Measurements from ENCODE around the gene CAMK2G.

Gene CAMK2G

GRCh38 chr10:73865107-73865458, 9.3 kb downstream of the CAMK2G start:
- TF ChIP-seq, protein P1, sequence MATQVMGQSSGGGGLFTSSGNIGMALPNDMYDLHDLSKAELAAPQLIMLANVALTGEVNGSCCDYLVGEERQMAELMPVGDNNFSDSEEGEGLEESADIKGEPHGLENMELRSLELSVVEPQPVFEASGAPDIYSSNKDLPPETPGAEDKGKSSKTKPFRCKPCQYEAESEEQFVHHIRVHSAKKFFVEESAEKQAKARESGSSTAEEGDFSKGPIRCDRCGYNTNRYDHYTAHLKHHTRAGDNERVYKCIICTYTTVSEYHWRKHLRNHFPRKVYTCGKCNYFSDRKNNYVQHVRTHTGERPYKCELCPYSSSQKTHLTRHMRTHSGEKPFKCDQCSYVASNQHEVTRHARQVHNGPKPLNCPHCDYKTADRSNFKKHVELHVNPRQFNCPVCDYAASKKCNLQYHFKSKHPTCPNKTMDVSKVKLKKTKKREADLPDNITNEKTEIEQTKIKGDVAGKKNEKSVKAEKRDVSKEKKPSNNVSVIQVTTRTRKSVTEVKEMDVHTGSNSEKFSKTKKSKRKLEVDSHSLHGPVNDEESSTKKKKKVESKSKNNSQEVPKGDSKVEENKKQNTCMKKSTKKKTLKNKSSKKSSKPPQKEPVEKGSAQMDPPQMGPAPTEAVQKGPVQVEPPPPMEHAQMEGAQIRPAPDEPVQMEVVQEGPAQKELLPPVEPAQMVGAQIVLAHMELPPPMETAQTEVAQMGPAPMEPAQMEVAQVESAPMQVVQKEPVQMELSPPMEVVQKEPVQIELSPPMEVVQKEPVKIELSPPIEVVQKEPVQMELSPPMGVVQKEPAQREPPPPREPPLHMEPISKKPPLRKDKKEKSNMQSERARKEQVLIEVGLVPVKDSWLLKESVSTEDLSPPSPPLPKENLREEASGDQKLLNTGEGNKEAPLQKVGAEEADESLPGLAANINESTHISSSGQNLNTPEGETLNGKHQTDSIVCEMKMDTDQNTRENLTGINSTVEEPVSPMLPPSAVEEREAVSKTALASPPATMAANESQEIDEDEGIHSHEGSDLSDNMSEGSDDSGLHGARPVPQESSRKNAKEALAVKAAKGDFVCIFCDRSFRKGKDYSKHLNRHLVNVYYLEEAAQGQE (IDR thresholded peaks at IDR 0.05; ENCODE audit: low read depth), result no peak
- TF ChIP-seq NFIC (IDR thresholded peaks at IDR 0.05), result no peak
- no peak for TF ChIP-seq EGR1 (IDR thresholded peaks at IDR 0.05)
- no peak for TF ChIP-seq FOXM1 (IDR thresholded peaks at IDR 0.05; ENCODE audit: borderline replicate concordance, low read depth)
- no peak for TF ChIP-seq USF1 (IDR thresholded peaks at IDR 0.05)
- TF ChIP-seq YY1 (IDR thresholded peaks at IDR 0.05; ENCODE audit: low read depth), result no peak
- no peak for TF ChIP-seq TEAD4 (IDR thresholded peaks at IDR 0.05)
- TF ChIP-seq ZBTB7A (IDR thresholded peaks at IDR 0.05; ENCODE audit: low read depth), result no peak
- TF ChIP-seq CEBPB (IDR thresholded peaks at IDR 0.05), result no peak
- TF ChIP-seq CREB1 (IDR thresholded peaks at IDR 0.05; ENCODE audit: low read depth), result no peak
- no peak for TF ChIP-seq EP300 (IDR thresholded peaks at IDR 0.05; ENCODE audit: borderline replicate concordance)
- TF ChIP-seq TAF1 (IDR thresholded peaks at IDR 0.05; ENCODE audit: low read depth), result no peak
- TF ChIP-seq TCF12 (IDR thresholded peaks at IDR 0.05; ENCODE audit: low read depth), result no peak

GRCh38 chr10:73864229-73864628, 10.1 kb downstream of the CAMK2G start:
- TF ChIP-seq EGR1 (IDR thresholded peaks at IDR 0.05) (no peak), FOXM1 (IDR thresholded peaks at IDR 0.05; ENCODE audit: borderline replicate concordance, low read depth) (no peak), NFIC (IDR thresholded peaks at IDR 0.05) (no peak), ZBTB7A (IDR thresholded peaks at IDR 0.05; ENCODE audit: low read depth) (no peak), CREB1 (IDR thresholded peaks at IDR 0.05; ENCODE audit: low read depth) (no peak), CEBPB (IDR thresholded peaks at IDR 0.05) (no peak), EP300 (IDR thresholded peaks at IDR 0.05; ENCODE audit: borderline replicate concordance) (no peak), RAD21 (IDR thresholded peaks at IDR 0.05; ENCODE audit: low read depth) (no peak), USF1 (IDR thresholded peaks at IDR 0.05) (no peak), TCF12 (IDR thresholded peaks at IDR 0.05; ENCODE audit: low read depth) (no peak), TEAD4 (IDR thresholded peaks at IDR 0.05) (no peak), YY1 (IDR thresholded peaks at IDR 0.05; ENCODE audit: low read depth) (no peak), MAX (IDR thresholded peaks at IDR 0.05) (no peak), TAF1 (IDR thresholded peaks at IDR 0.05; ENCODE audit: low read depth) (no peak)
- TF ChIP-seq, protein P1 (IDR thresholded peaks at IDR 0.05; ENCODE audit: low read depth), result no peak

- no peak for TF ChIP-seq EP300 (IDR thresholded peaks at IDR 0.05; ENCODE audit: borderline replicate concordance)
- no peak for TF ChIP-seq YY1 (IDR thresholded peaks at IDR 0.05; ENCODE audit: low read depth)
- TF ChIP-seq TAF1 (IDR thresholded peaks at IDR 0.05; ENCODE audit: low read depth), result no peak
These were observed 11.1 kb downstream of the CAMK2G start for GRCh38 chr10:73863039-73863817.

GRCh38 chr10:73862011-73862410, 12.3 kb downstream of the CAMK2G start:
- TF ChIP-seq CREB1 (IDR thresholded peaks at IDR 0.05; ENCODE audit: low read depth), result no peak

DNA sequence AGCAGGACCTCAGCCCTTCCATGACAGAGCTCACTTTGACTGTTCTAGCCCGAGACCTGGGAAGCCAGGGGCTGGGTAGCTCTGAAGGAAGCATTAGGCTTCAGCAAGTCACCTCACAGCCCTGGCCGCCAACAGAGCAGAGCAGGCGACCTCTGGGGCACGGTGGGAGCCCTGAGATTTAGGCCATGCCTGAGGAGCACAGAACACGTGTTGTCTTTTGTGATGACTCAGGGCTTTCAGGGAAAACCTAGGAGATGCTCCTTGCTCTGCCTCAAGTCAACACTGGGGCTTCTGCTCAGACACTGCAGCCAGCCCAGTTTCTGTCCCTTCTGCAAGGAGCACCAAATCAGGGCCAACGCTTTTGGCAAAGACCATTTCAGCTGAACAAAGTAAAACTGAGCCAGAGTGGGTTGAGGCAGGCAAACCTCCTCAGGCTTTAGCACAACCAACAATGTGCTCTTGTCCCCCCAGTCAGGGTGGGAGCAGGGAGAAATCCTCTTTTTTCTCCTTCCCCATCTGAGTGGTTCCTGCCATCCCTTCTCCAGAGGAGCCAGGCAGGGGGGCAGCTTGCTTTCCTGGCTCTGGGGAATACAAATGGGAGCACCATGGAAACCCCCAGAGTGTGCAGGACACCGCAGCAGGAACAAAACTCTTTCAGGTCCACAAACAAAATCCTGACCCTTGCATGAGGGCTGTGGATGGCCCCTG, 14.4 kb downstream of the CAMK2G start:
- TF ChIP-seq CREB1 (IDR thresholded peaks at IDR 0.05; ENCODE audit: low read depth) (no peak), NFIC (IDR thresholded peaks at IDR 0.05) (no peak), TCF12 (IDR thresholded peaks at IDR 0.05; ENCODE audit: low read depth) (no peak), TEAD4 (IDR thresholded peaks at IDR 0.05) (no peak), EP300 (IDR thresholded peaks at IDR 0.05; ENCODE audit: borderline replicate concordance) (no peak), TAF1 (IDR thresholded peaks at IDR 0.05; ENCODE audit: low read depth) (no peak), RAD21 (IDR thresholded peaks at IDR 0.05; ENCODE audit: low read depth) (no peak), EGR1 (IDR thresholded peaks at IDR 0.05) (no peak), MAX (IDR thresholded peaks at IDR 0.05) (no peak), ZBTB7A (IDR thresholded peaks at IDR 0.05; ENCODE audit: low read depth) (no peak), YY1 (IDR thresholded peaks at IDR 0.05; ENCODE audit: low read depth) (no peak)
- TF ChIP-seq, protein P1 (IDR thresholded peaks at IDR 0.05; ENCODE audit: low read depth), result no peak
